ENCODE results near the gene EWSR1. TPM values are rescaled to one million over a fixed set of nuclear protein-coding genes. Genes with fewer than 3 reads are reported as not detected.

EWSR1 gene, protein sequence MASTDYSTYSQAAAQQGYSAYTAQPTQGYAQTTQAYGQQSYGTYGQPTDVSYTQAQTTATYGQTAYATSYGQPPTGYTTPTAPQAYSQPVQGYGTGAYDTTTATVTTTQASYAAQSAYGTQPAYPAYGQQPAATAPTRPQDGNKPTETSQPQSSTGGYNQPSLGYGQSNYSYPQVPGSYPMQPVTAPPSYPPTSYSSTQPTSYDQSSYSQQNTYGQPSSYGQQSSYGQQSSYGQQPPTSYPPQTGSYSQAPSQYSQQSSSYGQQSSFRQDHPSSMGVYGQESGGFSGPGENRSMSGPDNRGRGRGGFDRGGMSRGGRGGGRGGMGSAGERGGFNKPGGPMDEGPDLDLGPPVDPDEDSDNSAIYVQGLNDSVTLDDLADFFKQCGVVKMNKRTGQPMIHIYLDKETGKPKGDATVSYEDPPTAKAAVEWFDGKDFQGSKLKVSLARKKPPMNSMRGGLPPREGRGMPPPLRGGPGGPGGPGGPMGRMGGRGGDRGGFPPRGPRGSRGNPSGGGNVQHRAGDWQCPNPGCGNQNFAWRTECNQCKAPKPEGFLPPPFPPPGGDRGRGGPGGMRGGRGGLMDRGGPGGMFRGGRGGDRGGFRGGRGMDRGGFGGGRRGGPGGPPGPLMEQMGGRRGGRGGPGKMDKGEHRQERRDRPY
- 157 and 184 TPM in 2 replicates for total RNA-seq

GRCh38 chr22:29267858-29268510 is at the start of gene EWSR1, which contains the start of gene RHBDD3:
EWSR1 (plus strand) TSS chr22:29268268; CDS start chr22:29268337, 69 bp downstream.
RHBDD3 (minus strand) TSS chr22:29267981; CDS start chr22:29265626, 2,355 bp downstream.

DNA sequence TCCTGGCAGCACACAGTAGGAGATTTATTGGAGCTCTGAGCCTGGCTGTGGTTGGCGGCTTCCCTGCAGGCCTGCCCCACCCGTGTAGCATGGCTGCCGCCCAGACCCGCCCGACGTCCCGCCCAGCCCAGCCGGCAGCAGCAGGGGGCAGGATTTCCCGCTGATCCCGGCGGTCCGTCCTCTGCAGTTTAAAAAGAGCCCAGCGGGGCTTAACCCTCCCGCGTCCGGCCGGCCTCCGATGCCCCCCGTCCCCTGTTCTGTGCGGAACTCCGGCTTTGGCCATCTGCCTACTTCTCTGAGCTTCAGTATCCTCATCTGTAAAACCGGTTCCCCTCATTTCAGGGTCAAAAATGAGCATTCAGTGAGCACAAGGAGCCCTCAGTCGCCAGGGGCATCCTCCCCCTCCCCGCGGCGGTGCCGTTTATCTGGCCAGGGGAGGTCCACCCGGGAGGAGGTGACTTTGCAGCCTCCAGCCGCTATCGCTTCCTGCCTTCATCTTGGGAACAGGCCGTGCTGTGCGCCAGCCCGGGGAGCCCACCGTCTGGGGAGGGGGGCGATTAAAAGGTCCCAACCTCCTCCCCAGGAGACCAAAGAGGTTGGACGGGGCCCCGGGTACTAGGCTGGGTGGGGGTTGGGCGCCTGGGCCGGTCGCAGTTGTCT is 38.2 kb downstream of the EWSR1 start, which contains the start of gene GAS2L1:
GAS2L1 (plus strand) TSS at position 476 of the 660 bp plus-strand sequence. CDS start 1,456 bp downstream, outside the sequence.

GRCh38 chr22:29315286-29316140 is 47.4 kb downstream of the EWSR1 start, which contains the start of gene RASL10A:
RASL10A (minus strand) TSS chr22:29315697; CDS start chr22:29315246, 451 bp downstream.

Small RNAs within 50 kb of the gene (small RNA-seq; reads per million reads assigned to genes)
- gene MIR3653: not detected

Other genes with a start within 250 kb of the EWSR1 start
- not detected in 2 replicates for gene C22orf31, start 206.4 kb upstream of the EWSR1 start, total RNA-seq
- gene KREMEN1, start 195.2 kb upstream of the EWSR1 start, total RNA-seq: 8.6 and 11.8 TPM in 2 replicates
- gene EMID1, start 62.4 kb upstream of the EWSR1 start, total RNA-seq: 0.76 and 0.78 TPM in 2 replicates
- gene RHBDD3, start 287 bp upstream of the EWSR1 start, total RNA-seq: 22.8 and 26.7 TPM in 2 replicates
- 8.0 and 9.2 TPM in 2 replicates for gene GAS2L1, start 38.4 kb downstream of the EWSR1 start, total RNA-seq
- not detected in 2 replicates for gene RASL10A, start 47.4 kb downstream of the EWSR1 start, total RNA-seq
- 44.9 and 46.0 TPM in 2 replicates for gene AP1B1, start 120.3 kb downstream of the EWSR1 start, total RNA-seq
- gene RFPL1, start 170.3 kb downstream of the EWSR1 start, total RNA-seq: not detected in 2 replicates
- 0.22 and 0.39 TPM in 2 replicates for gene NEFH, start 211.9 kb downstream of the EWSR1 start, total RNA-seq